ENCODE data around the gene GATA5.

- TF ChIP-seq POLR2A (IDR thresholded peaks at IDR 0.05; ENCODE audit: low read depth, low read length) (no peak), POLR2AphosphoS5 (IDR thresholded peaks at IDR 0.05; ENCODE audit: low read depth, low read length) (no peak)
Measured at GRCh38 chr20:62515280-62515679, 39.5 kb upstream of the GATA5 start.

Measured in GM12892 (cell line).